IPS-20b (cell line): ENCODE results near the gene MGAT5.

Source experiments
- H3K27ac ChIP-seq: one replicate; pipeline ENCODE4 v1.5.1; 2013; ENCODE audit warnings: low read length
- H3K27me3 ChIP-seq: 2 replicates; pipeline ENCODE4 v1.6.1; 2013; ENCODE audit warnings: mild to moderate bottlenecking, low read length, inconsistent platforms; ENCODE audit not compliant: insufficient read depth
- H3K36me3 ChIP-seq: 2 replicates; pipeline ENCODE4 v1.6.1; 2013; ENCODE audit warnings: low read depth, mild to moderate bottlenecking, inconsistent platforms, low read length, moderate library complexity; ENCODE audit not compliant: insufficient read depth
- H3K4me1 ChIP-seq: 2 replicates; pipeline ENCODE4 v1.6.1; 2013; ENCODE audit warnings: mild to moderate bottlenecking, control low read depth, inconsistent platforms, low read length, moderate library complexity; ENCODE audit not compliant: insufficient read depth
- H3K4me3 ChIP-seq: 2 replicates; pipeline ENCODE4 v1.5.1; 2013; ENCODE audit warnings: mild to moderate bottlenecking, low read length, inconsistent platforms
- H3K9ac ChIP-seq: 2 replicates; pipeline ENCODE4 v1.6.1; 2013; ENCODE audit warnings: low read depth, mild to moderate bottlenecking, inconsistent platforms, low read length, moderate library complexity
- H3K9me3 ChIP-seq: 2 replicates; pipeline ENCODE4 v1.6.1; 2013; ENCODE audit warnings: mild to moderate bottlenecking, low read depth, low read length, inconsistent platforms; ENCODE audit not compliant: insufficient read depth

MGAT5 gene

DNA sequence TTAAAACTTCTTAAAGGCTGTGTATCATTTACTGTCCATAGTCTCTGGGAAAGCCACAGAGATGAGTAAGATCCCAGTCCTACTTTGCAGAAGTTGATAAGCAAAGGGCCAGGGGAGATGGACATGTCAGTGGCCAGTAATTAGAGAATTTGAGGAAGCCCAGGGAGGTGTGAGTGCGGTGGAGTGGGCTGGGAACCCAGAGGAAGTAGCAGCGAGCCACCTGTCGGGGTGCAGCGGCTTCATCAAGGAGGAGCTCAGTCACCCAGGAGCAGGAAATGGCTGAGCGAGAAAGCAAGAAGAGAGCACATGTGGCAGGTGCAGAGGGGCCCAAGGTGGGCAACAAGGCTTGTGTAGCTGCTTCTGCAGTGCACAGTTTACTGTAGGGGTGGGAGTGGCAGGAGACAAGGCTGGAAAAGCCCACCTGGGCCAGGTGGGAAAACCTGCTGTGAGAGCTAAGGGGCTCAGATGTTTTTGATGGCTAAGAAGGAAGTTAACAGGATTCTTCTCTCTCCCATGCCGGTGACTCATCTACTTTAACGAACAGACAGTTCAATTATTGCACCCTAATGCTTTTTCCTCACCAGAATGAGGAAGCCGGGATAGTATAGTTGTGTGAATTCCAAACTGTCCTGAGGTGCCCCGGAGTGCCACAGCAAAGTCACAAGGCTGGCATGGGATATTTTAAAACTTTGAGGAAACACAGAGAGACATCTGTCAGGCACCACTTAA lies 34.8 kb upstream of the MGAT5 start:
- H3K27me3 ChIP-seq, result no peaks in the 10 kb centered on the region
- H3K4me1 ChIP-seq, result peaks cover 16% of the 10 kb centered on the region; the same call in 1 of the 2 replicates
- 0 out of 2 replicates have a peak, but pooled peaks cover 5% of the 10 kb centered on the region for H3K36me3 ChIP-seq
- H3K27ac ChIP-seq, result no peak overlapping the region
- no peaks in the 10 kb centered on the region for H3K9me3 ChIP-seq
- H3K9ac ChIP-seq, result no peak overlapping the region
- no peak overlapping the region for H3K4me3 ChIP-seq

DNA sequence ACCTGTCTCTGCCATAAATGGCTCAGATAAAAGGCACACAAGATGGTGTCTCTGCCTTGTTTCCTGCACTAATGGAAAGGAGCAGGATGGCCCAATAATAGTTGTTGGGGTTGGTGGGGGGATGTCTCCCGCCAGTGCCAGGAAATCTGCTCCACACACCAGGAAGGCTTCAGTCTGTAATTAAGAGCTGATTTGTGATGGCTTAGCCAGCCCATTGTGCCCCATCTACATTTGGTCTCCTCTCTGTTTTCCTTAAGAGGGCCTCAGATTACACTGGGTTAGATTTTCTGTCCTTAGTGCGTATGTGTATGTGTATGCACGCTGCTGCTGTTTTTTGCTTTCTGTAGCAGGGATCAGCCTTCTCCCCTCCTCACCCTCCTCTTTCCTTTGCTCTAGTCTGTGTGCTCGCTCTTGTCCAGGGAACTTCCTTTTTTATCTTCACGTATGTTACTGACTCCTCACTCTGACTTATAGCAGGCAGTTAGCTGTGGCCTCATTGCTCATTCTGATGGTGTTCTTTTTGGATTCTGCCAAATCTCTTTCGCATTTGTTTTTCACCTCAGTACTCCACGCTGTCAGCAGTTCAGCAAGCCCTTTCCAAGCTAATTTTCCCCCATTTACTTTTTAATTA lies 33.4 kb upstream of the MGAT5 start:
- peaks cover 16% of the 10 kb centered on the region; the same call in 1 of the 2 replicates for H3K4me1 ChIP-seq
- H3K9me3 ChIP-seq, result no peaks in the 10 kb centered on the region
- no peaks in the 10 kb centered on the region for H3K27me3 ChIP-seq
- H3K36me3 ChIP-seq, result 0 out of 2 replicates have a peak, but pooled peaks cover 2% of the 10 kb centered on the region
- no peak overlapping the region for H3K4me3 ChIP-seq
- peak overlapping the region; percentile 15 for H3K27ac ChIP-seq
- H3K9ac ChIP-seq, result no peak overlapping the region

DNA sequence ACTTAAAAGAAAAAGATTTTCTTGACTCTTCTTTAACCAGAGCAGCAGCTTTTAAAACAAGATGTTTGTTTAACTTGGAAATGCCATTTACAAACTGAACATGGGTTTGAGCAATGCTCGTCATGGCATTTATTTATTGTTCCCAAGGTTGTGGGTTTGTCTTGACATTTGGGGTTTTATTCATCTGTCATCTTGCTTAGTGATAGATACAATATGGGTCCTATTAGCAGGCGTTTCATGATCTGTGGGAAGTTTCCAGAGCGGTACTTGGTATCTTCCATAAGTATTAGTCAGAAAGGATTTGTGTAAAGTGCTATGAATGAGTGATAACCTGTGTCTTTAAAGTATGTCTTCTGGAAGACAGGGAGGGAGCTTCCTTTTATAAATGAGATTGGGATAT lies 29.9 kb upstream of the MGAT5 start:
- Histone ChIP-seq H3K36me3 (no peaks in the 10 kb centered on the region), H3K9me3 (peaks cover 11% of the 10 kb centered on the region; the same call in 1 of the 2 replicates), H3K27ac (no peak overlapping the region), H3K27me3 (no peaks in the 10 kb centered on the region), H3K4me1 (peaks cover 27% of the 10 kb centered on the region; the same call in 1 of the 2 replicates), H3K9ac (no peak overlapping the region), H3K4me3 (no peak overlapping the region)

DNA sequence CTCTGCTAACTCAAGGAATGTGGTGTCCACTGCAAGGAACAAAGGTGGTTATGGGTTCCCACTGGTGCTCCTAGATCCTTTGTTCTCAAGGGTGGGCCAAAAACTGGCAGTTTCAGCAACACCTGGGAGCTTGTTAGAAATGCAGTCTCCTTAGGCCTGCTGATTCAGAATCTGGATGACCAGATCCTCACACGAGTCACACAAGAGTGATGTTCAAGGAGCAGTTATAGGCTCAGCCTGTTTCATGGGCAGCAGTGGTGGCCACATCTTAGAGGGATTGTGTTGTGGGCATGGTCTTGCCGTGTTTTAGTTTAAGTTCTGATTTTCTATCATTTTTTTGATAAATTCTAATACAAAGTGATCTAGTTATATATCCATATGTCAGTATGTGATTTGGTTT lies 28.7 kb upstream of the MGAT5 start:
- Histone ChIP-seq H3K9ac (no peak overlapping the region), H3K27me3 (no peaks in the 10 kb centered on the region), H3K9me3 (peaks cover 22% of the 10 kb centered on the region), H3K36me3 (no peaks in the 10 kb centered on the region), H3K27ac (no peak overlapping the region), H3K4me1 (peaks cover 23% of the 10 kb centered on the region; the same call in 1 of the 2 replicates), H3K4me3 (no peak overlapping the region)

DNA sequence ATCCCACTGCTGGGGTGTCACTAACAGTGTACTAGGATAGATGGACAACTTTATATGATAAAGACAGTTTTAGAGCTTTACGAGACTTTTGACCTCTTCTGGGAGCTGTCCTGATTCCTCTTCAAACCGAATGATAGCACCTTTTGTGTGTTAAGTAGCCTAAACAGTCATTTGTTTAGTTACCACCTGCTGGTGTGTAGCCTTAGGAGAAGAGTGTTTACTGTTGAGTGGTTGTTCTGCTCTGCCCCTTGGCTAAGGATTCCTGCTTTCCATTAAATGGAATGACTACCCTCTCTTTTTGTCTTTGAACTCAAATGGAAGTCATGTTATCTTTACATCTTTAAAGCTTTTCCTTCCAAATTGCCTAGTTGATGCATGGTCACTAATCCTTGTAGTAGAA lies 28.0 kb upstream of the MGAT5 start:
- Histone ChIP-seq H3K4me3 (no peak overlapping the region), H3K27me3 (no peaks in the 10 kb centered on the region), H3K9me3 (peaks cover 25% of the 10 kb centered on the region), H3K27ac (no peak overlapping the region), H3K9ac (no peak overlapping the region), H3K4me1 (peaks cover 16% of the 10 kb centered on the region; the same call in 1 of the 2 replicates), H3K36me3 (no peaks in the 10 kb centered on the region)

DNA sequence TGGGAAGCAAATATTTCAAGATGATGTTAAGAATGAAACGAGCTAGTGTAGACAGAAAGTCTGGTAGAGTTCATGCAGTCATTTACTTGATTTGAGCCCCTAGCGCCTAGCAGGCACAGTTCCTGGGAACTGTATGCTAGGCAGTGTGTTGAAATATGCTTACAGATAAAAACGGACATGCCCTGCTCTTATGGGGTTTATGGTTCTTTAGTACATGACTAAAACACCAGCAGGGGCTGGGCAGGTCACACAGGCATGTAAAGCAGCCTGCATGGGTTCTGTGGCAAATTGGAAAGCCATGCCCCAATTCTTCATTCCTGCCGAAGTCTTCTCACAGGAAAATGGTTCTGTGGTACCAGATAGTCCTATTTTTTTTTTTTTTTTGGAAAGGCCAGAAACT lies 27.3 kb upstream of the MGAT5 start:
- H3K27me3 ChIP-seq, result no peaks in the 10 kb centered on the region
- H3K9me3 ChIP-seq, result peaks cover 25% of the 10 kb centered on the region
- no peak overlapping the region for H3K4me3 ChIP-seq
- H3K36me3 ChIP-seq, result no peaks in the 10 kb centered on the region
- peaks cover 11% of the 10 kb centered on the region; the same call in 1 of the 2 replicates for H3K4me1 ChIP-seq
- no peak overlapping the region for H3K9ac ChIP-seq
- no peak overlapping the region for H3K27ac ChIP-seq

DNA sequence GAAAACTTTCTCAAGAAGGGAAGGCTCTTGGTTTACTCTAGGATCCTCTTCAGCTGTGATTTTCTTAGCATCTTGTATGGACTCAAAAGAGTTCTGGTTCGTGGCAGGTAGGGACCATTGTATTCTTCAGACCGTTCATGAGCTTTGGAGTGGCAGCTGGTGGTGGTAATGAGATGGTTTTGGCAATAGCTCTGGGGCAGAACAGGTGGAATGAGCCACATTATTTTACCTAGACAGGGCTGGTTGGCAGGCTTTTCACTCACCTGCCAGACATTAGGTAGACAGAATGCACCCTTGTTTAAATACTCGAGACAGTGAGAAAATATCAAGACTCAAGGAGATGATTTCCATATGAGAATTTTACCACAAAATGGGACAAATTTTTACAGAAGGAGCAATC lies 26.2 kb upstream of the MGAT5 start:
- Histone ChIP-seq H3K27me3 (no peaks in the 10 kb centered on the region), H3K27ac (no peak overlapping the region), H3K4me1 (0 out of 2 replicates have a peak, but pooled peaks cover 10% of the 10 kb centered on the region), H3K4me3 (no peak overlapping the region), H3K36me3 (no peaks in the 10 kb centered on the region), H3K9ac (no peak overlapping the region), H3K9me3 (peaks cover 25% of the 10 kb centered on the region)

DNA sequence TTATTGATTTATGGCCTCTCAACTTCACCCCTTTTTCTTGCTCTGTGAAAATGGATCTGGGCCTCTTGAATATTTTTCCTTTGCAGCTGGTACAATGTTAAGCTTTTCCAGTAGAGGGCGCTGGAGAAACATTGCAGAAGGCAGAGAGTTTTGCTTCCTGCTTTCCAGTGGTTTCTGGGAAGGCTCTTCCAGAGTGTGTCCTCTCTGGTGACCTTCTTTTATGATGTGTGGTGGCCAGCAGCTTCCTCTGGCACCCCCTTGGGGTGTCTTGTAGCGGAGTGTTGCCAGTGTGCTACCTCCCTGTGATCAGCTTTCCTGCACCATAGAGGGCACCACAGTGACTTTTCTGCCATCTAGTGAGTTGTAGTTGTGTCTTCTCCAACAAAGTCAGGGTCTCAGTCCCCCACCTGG lies 25.4 kb upstream of the MGAT5 start:
- no peaks in the 10 kb centered on the region for H3K27me3 ChIP-seq
- no peak overlapping the region for H3K27ac ChIP-seq
- H3K4me1 ChIP-seq, result 0 out of 2 replicates have a peak, but pooled peaks cover 10% of the 10 kb centered on the region
- H3K36me3 ChIP-seq, result no peaks in the 10 kb centered on the region
- H3K9me3 ChIP-seq, result peaks cover 25% of the 10 kb centered on the region
- no peak overlapping the region for H3K4me3 ChIP-seq
- H3K9ac ChIP-seq, result no peak overlapping the region

DNA sequence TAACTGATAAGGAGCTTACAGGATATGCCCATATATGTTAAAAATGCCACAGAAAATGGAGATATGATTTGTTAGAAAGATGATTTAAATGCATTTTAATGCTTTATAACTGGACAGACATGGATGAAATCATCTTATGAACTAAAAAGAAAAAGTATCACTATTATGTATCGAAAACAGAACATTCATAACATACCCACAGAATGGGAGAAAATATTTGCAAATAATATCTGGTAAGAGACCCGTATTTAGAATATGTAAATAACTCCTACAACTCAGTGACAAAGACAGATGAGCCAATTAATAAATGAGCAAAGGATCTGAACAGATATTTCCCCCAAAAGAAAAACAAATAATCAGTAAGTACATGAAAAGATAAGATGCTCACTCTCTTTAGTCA lies 24.3 kb upstream of the MGAT5 start:
- Histone ChIP-seq H3K9ac (no peak overlapping the region), H3K4me3 (no peak overlapping the region; the same call in 1 of the 2 replicates), H3K4me1 (0 out of 2 replicates have a peak, but pooled peaks cover 10% of the 10 kb centered on the region), H3K36me3 (no peaks in the 10 kb centered on the region), H3K9me3 (peaks cover 25% of the 10 kb centered on the region), H3K27me3 (no peaks in the 10 kb centered on the region), H3K27ac (no peak overlapping the region)

DNA sequence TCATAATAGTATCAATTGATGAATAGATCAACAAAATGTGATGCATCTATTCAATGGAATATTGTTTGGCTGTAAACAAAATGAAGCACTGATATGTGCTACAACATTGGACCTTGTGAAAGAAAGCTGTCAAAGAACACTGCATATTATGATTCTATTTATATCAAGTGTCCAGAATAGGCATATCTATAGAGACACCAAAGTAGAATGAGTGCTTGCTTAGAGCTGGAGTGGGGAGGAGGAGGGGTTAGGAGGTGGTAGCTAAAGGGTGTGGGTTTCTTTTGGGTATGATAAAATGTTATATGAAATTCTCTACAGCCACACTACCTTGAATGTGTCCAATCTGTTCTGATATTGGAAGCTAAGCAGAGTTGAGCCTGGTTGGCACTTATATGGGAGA lies 23.0 kb upstream of the MGAT5 start:
- no peak overlapping the region for H3K9ac ChIP-seq
- no peaks in the 10 kb centered on the region for H3K27me3 ChIP-seq
- H3K9me3 ChIP-seq, result peaks cover 25% of the 10 kb centered on the region
- H3K36me3 ChIP-seq, result no peaks in the 10 kb centered on the region
- H3K4me1 ChIP-seq, result 0 out of 2 replicates have a peak, but pooled peaks cover 6% of the 10 kb centered on the region
- no peak overlapping the region for H3K27ac ChIP-seq
- H3K4me3 ChIP-seq, result no peak overlapping the region

DNA sequence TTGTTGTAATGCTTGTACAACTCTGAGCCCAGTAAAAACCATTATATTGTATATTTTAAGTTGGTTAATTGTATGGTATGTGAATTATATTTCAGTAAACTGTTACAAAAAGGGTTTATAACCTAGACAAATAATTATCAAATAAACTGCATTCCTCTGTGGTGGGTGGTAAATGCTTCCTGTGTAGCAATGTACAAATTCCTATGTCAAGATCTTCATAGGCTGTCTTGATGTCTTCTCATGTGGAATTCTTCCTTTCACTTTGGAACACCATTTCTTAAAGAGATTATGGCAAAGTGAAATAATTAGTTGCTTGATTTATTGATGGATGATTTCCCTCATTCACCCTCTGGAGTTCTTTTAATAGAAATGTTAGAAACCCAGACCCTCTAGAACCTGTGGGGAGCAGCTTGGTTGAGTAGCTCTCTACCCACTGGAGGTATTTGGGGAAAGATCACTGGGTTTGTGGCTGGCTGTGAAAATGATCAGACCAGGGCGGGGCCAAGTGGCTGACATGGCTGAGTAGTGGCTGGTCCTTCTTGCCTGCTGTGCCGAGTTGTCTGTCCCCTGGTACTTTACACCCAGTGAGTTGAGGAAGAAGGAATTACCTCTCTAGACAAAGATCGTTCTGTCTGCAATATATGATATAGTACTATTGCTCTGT lies 22.4 kb upstream of the MGAT5 start:
- no peaks in the 10 kb centered on the region for H3K36me3 ChIP-seq
- H3K4me3 ChIP-seq, result no peak overlapping the region
- no peak overlapping the region for H3K27ac ChIP-seq
- 0 out of 2 replicates have a peak, but pooled peaks cover under 1% of the 10 kb centered on the region for H3K4me1 ChIP-seq
- H3K9ac ChIP-seq, result no peak overlapping the region
- peaks cover 25% of the 10 kb centered on the region for H3K9me3 ChIP-seq
- no peaks in the 10 kb centered on the region for H3K27me3 ChIP-seq
